Measurements from ENCODE around the gene MGLL. TPM values are rescaled to one million over a fixed set of nuclear protein-coding genes. Genes with fewer than 3 reads are reported as not detected.
"Not testable (repeated sequence)": the region's sequence is repeated elsewhere in the genome, so short reads cannot be mapped to it uniquely, and the experiment has no call there.

Gene MGLL
- polyA plus RNA-seq, 3 donors, result 21.7 to 137 (median 72.9) TPM

DNA sequence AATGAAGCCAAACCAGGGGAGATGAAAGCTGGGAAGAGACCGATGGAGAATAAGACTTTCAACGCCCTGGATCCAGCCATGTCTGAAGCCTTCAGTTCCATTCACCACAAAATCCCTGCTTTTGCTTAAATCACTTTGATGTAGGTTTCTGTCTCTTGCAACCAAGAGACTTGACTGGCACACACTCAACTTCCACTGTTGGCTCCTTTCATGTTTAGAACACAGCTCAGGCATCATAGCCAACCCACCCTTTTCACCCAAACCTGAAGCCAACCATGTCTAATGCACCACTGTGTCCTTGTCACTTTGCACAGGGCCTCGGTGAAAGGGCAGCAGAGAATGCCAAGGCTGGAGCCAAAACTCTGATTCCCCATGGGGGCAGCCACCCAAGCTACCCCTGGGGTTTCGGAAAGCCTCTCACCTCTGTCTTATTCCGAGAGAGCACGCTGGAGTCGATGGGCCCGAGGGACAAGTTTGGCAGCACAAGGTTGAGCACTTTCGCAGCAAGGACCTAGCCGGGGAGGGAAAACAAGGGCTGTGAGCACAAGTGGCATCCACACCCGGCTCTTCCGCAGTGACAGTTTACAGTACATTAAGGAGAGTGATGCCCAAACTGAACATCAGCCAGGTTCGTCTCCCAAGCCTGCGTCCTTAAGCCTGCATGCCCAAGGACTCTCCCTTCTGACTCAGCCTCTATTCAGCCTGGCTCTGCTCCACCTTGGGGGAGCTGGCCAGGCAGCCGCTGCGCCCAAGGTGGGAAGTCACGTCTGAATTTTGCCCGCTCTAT lies 112.0 kb downstream of the MGLL start:
- WGBS, 3 donors, result 79 to 81% (median 81%) methylated on average over 18 of the region's 18 CpGs
- no peak overlapping the region for H3K27ac ChIP-seq (ENCODE audit: low read depth, low read length)

GRCh38 chr3:127709320-127710060 lies 112.8 kb downstream of the MGLL start:
- H3K27ac ChIP-seq (ENCODE audit: low read depth, low read length), result no peak overlapping the region
- 69 to 76% (median 73%) methylated on average over 3 of the region's 3 CpGs for WGBS, 3 donors

GRCh38 chr3:127708837-127709236 lies 113.5 kb downstream of the MGLL start:
- H3K27ac ChIP-seq (ENCODE audit: low read depth, low read length), result no peak overlapping the region
- 64 to 87% (median 76%) methylated on average over 2 of the region's 2 CpGs for WGBS, 3 donors

DNA sequence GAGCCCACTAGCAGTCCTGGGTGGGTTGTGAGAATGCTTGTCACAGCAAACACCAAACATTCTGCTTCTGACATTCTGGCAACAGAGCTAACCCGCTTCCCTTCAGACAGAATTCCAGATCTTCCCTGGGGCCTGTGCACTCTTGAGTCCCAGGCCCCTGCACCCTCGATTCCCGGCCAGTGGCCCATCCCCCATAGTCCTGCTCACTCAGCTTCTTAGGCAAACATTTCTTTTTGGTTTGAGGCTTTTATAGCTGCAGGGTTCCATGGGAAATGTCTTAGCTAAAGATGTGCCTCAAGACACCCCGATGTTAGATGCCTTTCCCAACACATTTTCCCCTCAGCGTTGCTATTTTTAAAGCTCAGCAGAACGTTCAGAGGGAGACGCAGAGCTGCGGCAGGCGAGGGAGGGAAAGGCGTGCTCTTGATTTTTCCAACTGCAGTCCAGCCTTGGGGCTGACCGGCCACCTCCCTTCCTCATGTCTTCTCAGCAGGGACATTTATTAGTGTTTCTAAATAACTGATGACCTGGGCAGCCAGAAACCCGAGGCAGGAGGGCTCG lies 114.4 kb downstream of the MGLL start:
- WGBS, 3 donors, result 41 to 55% (median 44%) methylated on average over 13 of the region's 13 CpGs
- H3K27ac ChIP-seq (ENCODE audit: low read depth, low read length), result no peak overlapping the region

DNA sequence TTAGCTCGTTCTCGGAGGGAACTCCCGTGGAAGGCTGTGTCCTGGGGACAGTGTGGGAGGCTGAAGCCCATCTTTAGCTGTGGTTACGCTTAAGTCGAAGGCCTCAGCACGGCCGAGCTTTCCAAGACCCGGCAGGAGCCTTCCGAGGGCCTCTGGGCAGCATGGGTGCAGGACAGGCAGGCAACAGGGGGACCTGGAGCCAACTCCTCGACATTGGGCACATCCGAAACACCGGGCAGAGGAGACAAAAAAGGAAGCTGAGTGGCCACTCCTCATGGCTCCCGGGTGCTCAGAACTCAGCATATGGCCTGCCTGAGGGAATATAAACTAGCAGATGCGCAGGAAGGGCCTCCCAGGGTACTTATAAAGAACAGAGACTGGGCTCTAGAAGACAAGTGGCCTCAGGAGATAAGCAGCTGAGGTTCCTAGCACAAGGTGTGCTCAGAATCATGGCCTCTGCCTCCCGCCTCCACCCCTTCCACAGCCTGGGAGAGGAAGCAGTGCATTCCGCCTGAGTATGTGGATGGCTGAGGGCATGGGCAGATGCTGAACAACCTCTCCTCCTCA lies 115.4 kb downstream of the MGLL start:
- no peak overlapping the region for H3K27ac ChIP-seq (ENCODE audit: low read depth, low read length)
- WGBS, 3 donors, result 80 to 87% (median 85%) methylated on average over 16 of the region's 16 CpGs

DNA sequence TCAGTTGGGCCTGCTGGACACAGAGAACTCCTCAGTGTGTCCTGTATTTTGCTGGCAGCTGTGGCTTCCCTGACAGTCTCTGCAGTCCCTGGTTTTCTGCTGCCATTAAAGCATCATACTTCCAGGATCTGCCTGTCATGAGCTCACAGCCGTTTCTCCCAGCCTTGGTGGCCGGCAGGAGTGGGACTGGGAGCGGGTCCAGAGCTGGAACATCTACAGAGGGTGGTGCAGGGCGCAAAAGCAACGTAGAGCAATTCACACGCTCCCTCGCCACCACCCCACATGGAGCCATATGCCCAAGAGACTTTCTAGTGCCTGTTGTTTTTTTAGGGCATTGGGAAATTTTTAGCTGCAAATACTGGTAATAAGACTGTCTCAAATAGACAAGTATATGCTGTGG lies 116.0 kb downstream of the MGLL start:
- WGBS, 3 donors, result 57 to 76% (median 75%) methylated on average over 7 of the region's 7 CpGs
- no peak overlapping the region for H3K27ac ChIP-seq (ENCODE audit: low read depth, low read length)

DNA sequence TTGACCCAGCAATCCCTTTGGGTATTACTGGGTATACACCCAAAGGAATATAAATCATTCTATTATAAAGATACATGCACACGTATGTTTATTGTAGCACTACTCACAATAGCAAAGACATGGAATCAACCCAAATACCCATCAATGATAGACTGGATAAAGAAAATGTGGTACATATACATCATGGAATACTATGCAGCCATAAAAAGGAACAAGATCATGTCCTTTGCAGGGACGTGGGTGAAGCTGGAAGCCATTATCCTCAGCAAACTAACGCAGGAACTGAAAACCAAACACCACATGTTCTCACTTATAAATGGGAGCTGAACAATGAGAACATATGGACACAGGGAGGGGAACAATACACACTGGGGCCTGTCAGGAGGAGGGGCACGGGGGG lies 117.5 kb downstream of the MGLL start:
- WGBS, 3 donors, result 81 to 97% (median 90%) methylated on average over 4 of the region's 4 CpGs
- H3K27ac ChIP-seq (ENCODE audit: low read depth, low read length), result not testable (repeated sequence)

GRCh38 chr3:127702151-127702578 lies 120.2 kb downstream of the MGLL start:
- no peak overlapping the region for H3K27ac ChIP-seq (ENCODE audit: low read depth, low read length)
- 49 to 53% (median 52%) methylated on average over 4 of the region's 4 CpGs for WGBS, 3 donors

DNA sequence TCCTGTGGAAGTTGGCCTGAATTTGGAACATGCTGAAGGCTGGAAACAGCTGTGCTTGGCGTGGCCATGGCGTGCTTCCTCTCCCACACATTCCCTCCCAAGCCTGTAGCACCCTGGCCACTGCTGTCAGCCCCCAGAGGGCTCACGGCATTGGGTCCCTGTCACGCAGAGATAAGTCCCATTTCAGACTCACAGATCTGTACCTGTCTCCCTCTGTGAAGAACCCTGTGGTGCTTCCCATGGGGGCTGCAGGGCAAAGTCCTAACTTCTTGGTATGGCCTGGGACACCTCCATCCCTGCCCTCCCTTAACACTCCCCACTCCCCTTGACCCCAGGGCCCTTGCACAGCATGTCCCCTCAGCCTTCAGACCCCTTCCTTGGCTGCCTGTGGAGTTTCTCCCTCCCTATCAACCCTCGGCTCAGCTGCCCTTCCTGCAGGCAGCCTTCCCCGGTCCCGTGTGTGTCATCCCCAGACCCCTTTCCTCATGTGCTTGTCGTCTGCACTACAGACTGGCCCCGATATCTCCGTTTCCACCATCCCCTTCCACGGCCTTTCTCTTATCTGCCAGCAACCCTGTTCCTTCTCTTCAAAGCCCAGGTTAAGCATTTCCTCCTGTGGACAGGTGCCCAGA lies 120.9 kb downstream of the MGLL start:
- no peak overlapping the region for H3K27ac ChIP-seq (ENCODE audit: low read depth, low read length)
- 60 to 81% (median 73%) methylated on average over 11 of the region's 11 CpGs for WGBS, 3 donors

- H3K27ac ChIP-seq (ENCODE audit: low read depth, low read length), result no peak overlapping the region
- 71 to 87% (median 80%) methylated on average over 5 of the region's 5 CpGs for WGBS, 3 donors
These were observed 121.9 kb downstream of the MGLL start for GRCh38 chr3:127700406-127700805.

GRCh38 chr3:127699416-127700300 lies 122.7 kb downstream of the MGLL start:
- no peak overlapping the region for H3K27ac ChIP-seq (ENCODE audit: low read depth, low read length)
- WGBS, 3 donors, result 75 to 80% (median 77%) methylated on average over 9 of the region's 9 CpGs

DNA sequence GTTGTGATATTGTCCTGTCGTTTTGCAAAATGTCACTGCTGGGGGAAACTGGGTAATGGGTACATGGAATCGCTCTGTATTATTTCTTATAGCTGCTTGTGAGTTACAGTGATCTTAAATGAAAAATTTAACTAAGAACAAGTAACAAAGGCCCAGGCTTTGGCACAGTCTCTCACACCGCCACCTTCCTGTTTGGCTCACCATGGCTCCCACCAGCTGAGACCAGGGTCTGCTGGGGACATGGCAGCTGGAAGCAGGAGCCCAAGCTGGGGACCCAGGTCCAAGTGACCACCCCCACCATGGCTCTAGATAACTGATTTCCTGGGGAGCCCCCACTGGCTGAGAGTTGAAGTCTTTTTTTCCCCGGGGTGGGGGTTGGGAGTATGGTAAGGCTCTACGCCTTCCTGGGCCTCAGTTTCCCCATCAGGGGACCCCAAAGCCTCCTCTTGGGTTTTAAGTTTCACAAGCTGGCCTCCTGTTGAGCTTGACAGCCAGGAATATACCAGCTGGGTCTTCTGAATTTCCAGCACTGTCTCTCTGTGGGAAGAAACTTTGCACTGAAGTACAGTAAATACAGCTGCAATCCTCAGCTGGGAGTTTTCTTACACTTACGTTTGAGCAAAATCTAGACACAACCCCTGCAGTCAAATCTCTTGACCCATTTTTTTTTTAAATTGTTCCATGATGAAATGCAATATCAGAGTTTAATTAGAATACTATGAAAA lies 123.5 kb downstream of the MGLL start:
- WGBS, 3 donors, result 66 to 77% (median 70%) methylated on average over 6 of the region's 6 CpGs
- H3K27ac ChIP-seq (ENCODE audit: low read depth, low read length), result no peak overlapping the region

GRCh38 chr3:127698286-127698685 lies 124.0 kb downstream of the MGLL start:
- WGBS, 3 donors, result 46 to 84% (median 64%) methylated on average over 3 of the region's 3 CpGs
- H3K27ac ChIP-seq (ENCODE audit: low read depth, low read length), result no peak overlapping the region

- no peak overlapping the region for H3K27ac ChIP-seq (ENCODE audit: low read depth, low read length)
- WGBS, 3 donors, result 27 to 39% (median 30%) methylated on average over 16 of the region's 16 CpGs
These were observed 124.6 kb downstream of the MGLL start for GRCh38 chr3:127697551-127698240.

- 74 to 83% (median 81%) methylated on average over 17 of the region's 17 CpGs for WGBS, 3 donors
- H3K27ac ChIP-seq (ENCODE audit: low read depth, low read length), result no peak overlapping the region
These were observed 127.7 kb downstream of the MGLL start for GRCh38 chr3:127694467-127695215.

GRCh38 chr3:127693336-127693843 lies 128.9 kb downstream of the MGLL start:
- WGBS, 3 donors, result 84 to 93% (median 91%) methylated on average over 7 of the region's 7 CpGs
- H3K27ac ChIP-seq (ENCODE audit: low read depth, low read length), result no peak overlapping the region

Measured in adipose tissue (tissue), 3 donors.